ACC112 (cell line): Measurements from ENCODE around the gene FBXW2.

ENCODE experiments used
- H2AFZ ChIP-seq: fragments of 200-600 bp; sonication (generic); one replicate; pipeline ENCODE4 v1.6.0; 2017; ENCODE audit warnings: antibody characterized with exemption, low read length; ENCODE audit not compliant: unreplicated experiment
- H3K27ac ChIP-seq: fragments of 200-600 bp; sonication (generic); 2 replicates; pipeline ENCODE4 v1.5.1; 2014; ENCODE audit warnings: low read depth, mild to moderate bottlenecking, antibody characterized with exemption, low read length, moderate library complexity
- H3K27me3 ChIP-seq: fragments of 200-600 bp; sonication (generic); 2 replicates; pipeline ENCODE4 v1.6.1; 2014; ENCODE audit warnings: mild to moderate bottlenecking, antibody characterized with exemption, low read length, moderate library complexity, mixed read lengths; ENCODE audit not compliant: insufficient read depth
- H3K36me3 ChIP-seq: fragments of 200-600 bp; sonication (generic); 2 replicates; pipeline ENCODE4 v1.6.1; 2016; ENCODE audit warnings: mild to moderate bottlenecking, antibody characterized with exemption, low read length, moderate library complexity, mixed read lengths; ENCODE audit not compliant: insufficient read depth
- H3K4me1 ChIP-seq: fragments of 200-600 bp; sonication (generic); one replicate; pipeline ENCODE4 v1.6.1; 2016; ENCODE audit warnings: low read length, mixed read lengths; ENCODE audit not compliant: insufficient read depth, unreplicated experiment, control insufficient read depth
- H3K4me3 ChIP-seq: fragments of 200-600 bp; sonication (generic); 2 replicates; pipeline ENCODE4 v1.5.1; 2014; ENCODE audit warnings: mild to moderate bottlenecking, low read depth, low read length
- H3K79me2 ChIP-seq: fragments of 200-600 bp; sonication (generic); one replicate; pipeline ENCODE4 v1.6.0; 2016; ENCODE audit warnings: low read length; ENCODE audit not compliant: control insufficient read depth, unreplicated experiment, insufficient read depth

Gene FBXW2

GRCh38 chr9:120779227-120779626 lies 14.0 kb downstream of the FBXW2 start:
- H3K36me3 ChIP-seq: peaks cover 17% of the 10 kb centered on the region

GRCh38 chr9:120778758-120779157 lies 14.5 kb downstream of the FBXW2 start:
- Histone ChIP-seq H2AFZ (no peak overlapping the region), H3K4me3 (no peak overlapping the region), H3K4me1 (no peaks in the 10 kb centered on the region), H3K27me3 (no peaks in the 10 kb centered on the region), H3K79me2 (peaks cover 7% of the 10 kb centered on the region), H3K36me3 (peaks cover 17% of the 10 kb centered on the region), H3K27ac (no peak overlapping the region)

More at GRCh38 chr9:120779227-120779626, 14.0 kb downstream of the FBXW2 start:
- H2AFZ ChIP-seq: no peak overlapping the region
- H3K4me1 ChIP-seq: no peaks in the 10 kb centered on the region
- H3K4me3 ChIP-seq: no peak overlapping the region
- peaks cover 7% of the 10 kb centered on the region for H3K79me2 ChIP-seq
- H3K27me3 ChIP-seq: no peaks in the 10 kb centered on the region
- no peak overlapping the region for H3K27ac ChIP-seq

GRCh38 chr9:120777229-120777628 lies 16.0 kb downstream of the FBXW2 start:
- no peaks in the 10 kb centered on the region for H3K27me3 ChIP-seq
- no peaks in the 10 kb centered on the region for H3K4me1 ChIP-seq
- H3K36me3 ChIP-seq: peaks cover 17% of the 10 kb centered on the region
- H3K27ac ChIP-seq: no peak overlapping the region
- peaks cover 5% of the 10 kb centered on the region for H3K79me2 ChIP-seq
- H2AFZ ChIP-seq: no peak overlapping the region
- H3K4me3 ChIP-seq: no peak overlapping the region

GRCh38 chr9:120776788-120777187 lies 16.4 kb downstream of the FBXW2 start:
- Histone ChIP-seq H2AFZ (no peak overlapping the region), H3K27ac (no peak overlapping the region), H3K36me3 (peaks cover 17% of the 10 kb centered on the region), H3K27me3 (no peaks in the 10 kb centered on the region), H3K4me3 (no peak overlapping the region), H3K79me2 (peaks cover 5% of the 10 kb centered on the region), H3K4me1 (no peaks in the 10 kb centered on the region)

- Histone ChIP-seq H3K4me3 (no peak overlapping the region), H3K36me3 (peaks cover 21% of the 10 kb centered on the region), H3K27ac (no peak overlapping the region), H3K27me3 (no peaks in the 10 kb centered on the region), H2AFZ (no peak overlapping the region), H3K4me1 (no peaks in the 10 kb centered on the region), H3K79me2 (peaks cover 5% of the 10 kb centered on the region)
Observed at GRCh38 chr9:120775859-120776258, 17.4 kb downstream of the FBXW2 start.

- H3K27ac ChIP-seq: no peak overlapping the region
- no peak overlapping the region for H2AFZ ChIP-seq
- H3K27me3 ChIP-seq: no peaks in the 10 kb centered on the region
- no peaks in the 10 kb centered on the region for H3K79me2 ChIP-seq
- no peaks in the 10 kb centered on the region for H3K4me1 ChIP-seq
- H3K4me3 ChIP-seq: no peak overlapping the region
- H3K36me3 ChIP-seq: peaks cover 24% of the 10 kb centered on the region
Observed at GRCh38 chr9:120774719-120775118, 18.5 kb downstream of the FBXW2 start.

GRCh38 chr9:120773256-120773655 lies 20.0 kb downstream of the FBXW2 start:
- Histone ChIP-seq H2AFZ (no peak overlapping the region), H3K4me1 (no peaks in the 10 kb centered on the region), H3K27ac (no peak overlapping the region), H3K4me3 (no peak overlapping the region), H3K36me3 (peaks cover 33% of the 10 kb centered on the region), H3K79me2 (no peaks in the 10 kb centered on the region), H3K27me3 (no peaks in the 10 kb centered on the region)

GRCh38 chr9:120770931-120771330 lies 22.3 kb downstream of the FBXW2 start:
- Histone ChIP-seq H2AFZ (no peak overlapping the region), H3K27me3 (no peaks in the 10 kb centered on the region), H3K36me3 (peaks cover 26% of the 10 kb centered on the region), H3K4me1 (peaks cover 9% of the 10 kb centered on the region), H3K4me3 (no peak overlapping the region), H3K27ac (no peak overlapping the region), H3K79me2 (no peaks in the 10 kb centered on the region)

GRCh38 chr9:120768886-120769285 lies 24.3 kb downstream of the FBXW2 start:
- H3K4me1 ChIP-seq: peaks cover 9% of the 10 kb centered on the region
- peaks cover 22% of the 10 kb centered on the region for H3K36me3 ChIP-seq
- no peak overlapping the region for H2AFZ ChIP-seq
- no peaks in the 10 kb centered on the region for H3K79me2 ChIP-seq
- H3K4me3 ChIP-seq: no peak overlapping the region
- no peaks in the 10 kb centered on the region for H3K27me3 ChIP-seq
- no peak overlapping the region for H3K27ac ChIP-seq

GRCh38 chr9:120768247-120768646 lies 25.0 kb downstream of the FBXW2 start:
- H3K27me3 ChIP-seq: no peaks in the 10 kb centered on the region
- no peak overlapping the region for H2AFZ ChIP-seq
- no peaks in the 10 kb centered on the region for H3K79me2 ChIP-seq
- peaks cover 9% of the 10 kb centered on the region for H3K4me1 ChIP-seq
- peaks cover 22% of the 10 kb centered on the region for H3K36me3 ChIP-seq
- no peak overlapping the region for H3K4me3 ChIP-seq
- H3K27ac ChIP-seq: no peak overlapping the region

- Histone ChIP-seq H3K27ac (no peak overlapping the region), H3K4me3 (no peak overlapping the region), H3K36me3 (peaks cover 22% of the 10 kb centered on the region), H3K4me1 (peaks cover 9% of the 10 kb centered on the region), H2AFZ (no peak overlapping the region), H3K79me2 (no peaks in the 10 kb centered on the region), H3K27me3 (no peaks in the 10 kb centered on the region)
Observed at GRCh38 chr9:120767451-120767850, 25.8 kb downstream of the FBXW2 start.
